ENCODE results near the gene APBA3.

APBA3 gene

DNA sequence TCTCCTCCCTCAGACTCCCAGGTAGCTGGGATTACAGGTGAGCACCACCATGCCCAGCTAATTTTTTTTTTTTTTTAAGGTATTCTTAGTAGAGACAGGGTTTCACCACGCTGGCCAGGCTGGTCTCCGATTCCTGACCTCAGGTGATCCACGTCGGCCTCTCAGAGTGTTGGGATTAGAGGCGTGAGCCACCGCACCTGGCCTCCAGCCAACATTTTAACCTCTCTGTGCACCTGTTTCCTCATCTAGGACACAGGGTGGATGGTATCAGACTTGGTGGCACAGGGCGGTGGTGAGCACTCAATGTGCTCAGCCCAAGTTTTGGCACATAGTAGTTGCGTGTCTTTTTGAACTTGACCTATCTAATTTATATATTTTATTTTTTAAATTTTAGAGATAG lies 12.5 kb downstream of the APBA3 start:
- Histone ChIP-seq H3K36me3 (replicated peaks; ENCODE audit: insufficient read depth, low read length) (no peaks in the 10 kb centered on the region), H3K9me3 (replicated peaks; ENCODE audit: insufficient read depth, low read length) (no peaks in the 10 kb centered on the region), H3K9ac (ENCODE audit: low read length) (no peak overlapping the region), H4K20me1 (ENCODE audit: insufficient read depth, low read length) (no peaks in the 10 kb centered on the region), H2AFZ (ENCODE audit: low read length) (no peak overlapping the region), H3K9me2 (replicated peaks; ENCODE audit: insufficient read depth, low read length) (no peaks in the 10 kb centered on the region), H3K4me2 (ENCODE audit: low read depth, low read length) (no peak overlapping the region), H3F3A (ENCODE audit: insufficient read depth, low read length) (no peaks in the 10 kb centered on the region), H3K4me1 (ENCODE audit: low read length) (no peaks in the 10 kb centered on the region), H3K4me3 (ENCODE audit: low read length) (no peak overlapping the region), H3K27ac (ENCODE audit: low read length) (no peak overlapping the region), H3K79me2 (ENCODE audit: low read length) (no peaks in the 10 kb centered on the region), H3K27me3 (replicated peaks; ENCODE audit: insufficient read depth, low read length) (peaks cover 3% of the 10 kb centered on the region)
- no peak for DNase-seq
- TF ChIP-seq EZH2phosphoT487 (IDR thresholded peaks at IDR 0.05; ENCODE audit: low read length) = no peak
- TF ChIP-seq, protein P1, sequence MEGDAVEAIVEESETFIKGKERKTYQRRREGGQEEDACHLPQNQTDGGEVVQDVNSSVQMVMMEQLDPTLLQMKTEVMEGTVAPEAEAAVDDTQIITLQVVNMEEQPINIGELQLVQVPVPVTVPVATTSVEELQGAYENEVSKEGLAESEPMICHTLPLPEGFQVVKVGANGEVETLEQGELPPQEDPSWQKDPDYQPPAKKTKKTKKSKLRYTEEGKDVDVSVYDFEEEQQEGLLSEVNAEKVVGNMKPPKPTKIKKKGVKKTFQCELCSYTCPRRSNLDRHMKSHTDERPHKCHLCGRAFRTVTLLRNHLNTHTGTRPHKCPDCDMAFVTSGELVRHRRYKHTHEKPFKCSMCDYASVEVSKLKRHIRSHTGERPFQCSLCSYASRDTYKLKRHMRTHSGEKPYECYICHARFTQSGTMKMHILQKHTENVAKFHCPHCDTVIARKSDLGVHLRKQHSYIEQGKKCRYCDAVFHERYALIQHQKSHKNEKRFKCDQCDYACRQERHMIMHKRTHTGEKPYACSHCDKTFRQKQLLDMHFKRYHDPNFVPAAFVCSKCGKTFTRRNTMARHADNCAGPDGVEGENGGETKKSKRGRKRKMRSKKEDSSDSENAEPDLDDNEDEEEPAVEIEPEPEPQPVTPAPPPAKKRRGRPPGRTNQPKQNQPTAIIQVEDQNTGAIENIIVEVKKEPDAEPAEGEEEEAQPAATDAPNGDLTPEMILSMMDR (IDR thresholded peaks at IDR 0.05; ENCODE audit: low read length) = no peak
- TF ChIP-seq EZH2 (optimal IDR thresholded peaks at IDR 0.05; ENCODE audit: low read depth, low read length) = no peak

DNA sequence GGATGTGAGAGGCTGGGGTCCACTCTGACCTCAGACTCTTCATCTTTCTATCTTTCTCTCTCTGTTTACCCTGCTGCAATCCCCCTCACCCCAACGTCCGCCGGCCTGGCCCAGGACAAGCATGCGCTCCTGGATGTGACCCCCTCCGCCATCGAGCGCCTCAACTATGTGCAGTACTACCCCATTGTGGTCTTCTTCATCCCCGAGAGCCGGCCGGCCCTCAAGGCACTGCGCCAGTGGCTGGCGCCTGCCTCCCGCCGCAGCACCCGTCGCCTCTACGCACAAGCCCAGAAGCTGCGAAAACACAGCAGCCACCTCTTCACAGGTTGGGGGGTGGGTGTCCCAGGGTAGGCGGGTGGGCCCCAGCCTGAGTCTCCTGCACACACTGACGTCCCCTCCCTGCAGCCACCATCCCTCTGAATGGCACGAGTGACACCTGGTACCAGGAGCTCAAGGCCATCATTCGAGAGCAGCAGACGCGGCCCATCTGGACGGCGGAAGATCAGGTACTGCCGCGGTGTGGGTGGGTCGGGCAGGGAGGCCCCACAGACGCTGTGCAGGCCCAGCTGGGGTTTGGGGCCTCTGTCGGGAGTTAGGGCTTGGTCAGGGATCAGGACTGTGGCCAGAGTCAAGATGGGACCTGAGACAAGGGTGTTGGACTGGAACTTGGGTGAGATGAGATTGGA lies 15.0 kb downstream of the APBA3 start:
- Histone ChIP-seq H3K36me3 (replicated peaks; ENCODE audit: insufficient read depth, low read length) (no peaks in the 10 kb centered on the region), H3K4me3 (ENCODE audit: low read length) (no peak overlapping the region), H3F3A (ENCODE audit: insufficient read depth, low read length) (no peaks in the 10 kb centered on the region), H3K27me3 (replicated peaks; ENCODE audit: insufficient read depth, low read length) (peaks cover 25% of the 10 kb centered on the region), H3K4me2 (ENCODE audit: low read depth, low read length) (no peak overlapping the region), H3K79me2 (ENCODE audit: low read length) (no peaks in the 10 kb centered on the region), H2AFZ (ENCODE audit: low read length) (no peak overlapping the region), H3K27ac (ENCODE audit: low read length) (no peak overlapping the region), H3K9me2 (replicated peaks; ENCODE audit: insufficient read depth, low read length) (no peaks in the 10 kb centered on the region), H3K9me3 (replicated peaks; ENCODE audit: insufficient read depth, low read length) (no peaks in the 10 kb centered on the region), H3K9ac (ENCODE audit: low read length) (no peak overlapping the region), H4K20me1 (ENCODE audit: insufficient read depth, low read length) (no peaks in the 10 kb centered on the region), H3K4me1 (ENCODE audit: low read length) (no peaks in the 10 kb centered on the region)
- DNase-seq = no peak
- TF ChIP-seq EZH2phosphoT487 (IDR thresholded peaks at IDR 0.05; ENCODE audit: low read length) (no peak), EZH2 (optimal IDR thresholded peaks at IDR 0.05; ENCODE audit: low read depth, low read length) (no peak)
- TF ChIP-seq, protein P1 (IDR thresholded peaks at IDR 0.05; ENCODE audit: low read length) = no peak

DNA sequence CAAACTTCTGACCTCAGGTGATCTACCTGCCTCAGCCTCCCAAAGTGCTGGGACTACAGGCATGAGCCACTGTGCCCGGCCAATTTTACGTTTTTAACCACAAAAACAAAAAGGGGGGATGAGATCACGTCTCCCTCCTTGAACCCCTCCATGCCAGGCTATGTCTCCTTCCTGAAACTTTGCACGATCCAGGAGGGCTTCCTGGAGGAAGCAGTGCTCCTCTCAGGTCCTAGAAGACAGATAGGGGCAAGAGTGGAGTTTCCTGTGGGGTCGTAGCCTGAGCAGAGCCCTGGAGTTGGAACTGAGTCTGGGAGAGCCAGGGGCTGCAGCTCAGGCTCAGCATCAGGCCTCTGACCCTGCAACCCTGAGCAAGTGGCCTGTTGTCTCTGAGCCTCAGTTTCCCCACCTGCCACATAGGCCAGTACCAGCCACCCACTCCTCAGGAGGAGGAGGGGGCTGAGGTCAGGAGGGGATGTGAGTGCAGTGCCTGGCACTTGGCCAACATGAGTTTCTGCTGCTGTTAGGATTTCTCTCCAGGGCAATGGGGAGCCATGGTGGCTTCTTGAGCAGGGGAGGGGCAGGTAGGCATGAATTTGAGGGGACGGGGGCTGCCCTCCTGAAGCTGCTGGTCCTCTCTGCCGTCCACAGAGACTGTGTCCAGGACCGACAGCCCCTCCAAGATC lies 16.0 kb downstream of the APBA3 start:
- TF ChIP-seq, protein P1 (IDR thresholded peaks at IDR 0.05; ENCODE audit: low read length) = no peak
- TF ChIP-seq EZH2phosphoT487 (IDR thresholded peaks at IDR 0.05; ENCODE audit: low read length) (no peak), EZH2 (optimal IDR thresholded peaks at IDR 0.05; ENCODE audit: low read depth, low read length) (no peak)
- Histone ChIP-seq H3K4me2 (ENCODE audit: low read depth, low read length) (no peak overlapping the region), H3K9me3 (replicated peaks; ENCODE audit: insufficient read depth, low read length) (no peaks in the 10 kb centered on the region)

More for the DNA sequence above, 16.0 kb downstream of the APBA3 start:
- Histone ChIP-seq H3K9ac (ENCODE audit: low read length) (no peak overlapping the region), H3K4me3 (ENCODE audit: low read length) (no peak overlapping the region), H3K36me3 (replicated peaks; ENCODE audit: insufficient read depth, low read length) (no peaks in the 10 kb centered on the region), H3F3A (ENCODE audit: insufficient read depth, low read length) (no peaks in the 10 kb centered on the region), H3K9me2 (replicated peaks; ENCODE audit: insufficient read depth, low read length) (no peaks in the 10 kb centered on the region), H3K27ac (ENCODE audit: low read length) (no peak overlapping the region), H2AFZ (ENCODE audit: low read length) (no peak overlapping the region), H3K79me2 (ENCODE audit: low read length) (no peaks in the 10 kb centered on the region), H3K4me1 (ENCODE audit: low read length) (no peaks in the 10 kb centered on the region), H3K27me3 (replicated peaks; ENCODE audit: insufficient read depth, low read length) (peaks cover 33% of the 10 kb centered on the region), H4K20me1 (ENCODE audit: insufficient read depth, low read length) (no peaks in the 10 kb centered on the region)
- DNase-seq = no peak

Measured in MM.1S (cell line).